ENCODE measurements around the gene UBAC1. TPM values are rescaled to one million over a fixed set of nuclear protein-coding genes. Genes with fewer than 3 reads are reported as not detected.
A peak's percentile ranks its signal among the peaks of the same experiment; 100 is the strongest.

Gene UBAC1
- total RNA-seq, 6 experiments from 2014 or later: 27.9 to 33.6 (median 31.2) TPM

DNA sequence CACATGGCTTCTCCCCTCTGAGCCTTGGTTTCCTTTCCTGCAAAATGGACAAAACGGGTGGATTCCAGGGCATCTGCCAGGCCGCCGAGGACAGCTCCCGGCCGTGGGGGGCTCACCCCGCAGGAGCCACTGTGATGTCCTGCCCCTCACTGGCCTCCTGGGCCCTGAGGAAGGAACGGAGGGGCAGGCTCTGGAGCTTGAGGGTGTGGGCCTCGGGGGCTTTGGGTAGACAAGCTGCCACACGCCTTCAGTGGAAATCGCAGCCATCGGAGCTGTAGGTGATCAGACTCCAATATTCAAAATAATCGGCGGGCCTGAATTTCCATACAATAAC, 32.2 kb upstream of the UBAC1 start:
- TF ChIP-seq, protein P1, sequence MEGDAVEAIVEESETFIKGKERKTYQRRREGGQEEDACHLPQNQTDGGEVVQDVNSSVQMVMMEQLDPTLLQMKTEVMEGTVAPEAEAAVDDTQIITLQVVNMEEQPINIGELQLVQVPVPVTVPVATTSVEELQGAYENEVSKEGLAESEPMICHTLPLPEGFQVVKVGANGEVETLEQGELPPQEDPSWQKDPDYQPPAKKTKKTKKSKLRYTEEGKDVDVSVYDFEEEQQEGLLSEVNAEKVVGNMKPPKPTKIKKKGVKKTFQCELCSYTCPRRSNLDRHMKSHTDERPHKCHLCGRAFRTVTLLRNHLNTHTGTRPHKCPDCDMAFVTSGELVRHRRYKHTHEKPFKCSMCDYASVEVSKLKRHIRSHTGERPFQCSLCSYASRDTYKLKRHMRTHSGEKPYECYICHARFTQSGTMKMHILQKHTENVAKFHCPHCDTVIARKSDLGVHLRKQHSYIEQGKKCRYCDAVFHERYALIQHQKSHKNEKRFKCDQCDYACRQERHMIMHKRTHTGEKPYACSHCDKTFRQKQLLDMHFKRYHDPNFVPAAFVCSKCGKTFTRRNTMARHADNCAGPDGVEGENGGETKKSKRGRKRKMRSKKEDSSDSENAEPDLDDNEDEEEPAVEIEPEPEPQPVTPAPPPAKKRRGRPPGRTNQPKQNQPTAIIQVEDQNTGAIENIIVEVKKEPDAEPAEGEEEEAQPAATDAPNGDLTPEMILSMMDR (IDR thresholded peaks at IDR 0.05): no peak
- H3K4me3 Mint-ChIP-seq: no peak overlapping the region
- no peak for DNase-seq
- H3K4me1 Mint-ChIP-seq (ENCODE audit: low read depth): no peaks in the 10 kb centered on the region; the same call in 1 of the 2 replicates
- no peaks in the 10 kb centered on the region for H3K36me3 Mint-ChIP-seq (ENCODE audit: low read depth)
- H3K27ac Mint-ChIP-seq: no peak overlapping the region
- no peaks in the 10 kb centered on the region for H3K9me3 Mint-ChIP-seq
- H3K27me3 Mint-ChIP-seq (ENCODE audit: insufficient read depth): peaks cover 7% of the 10 kb centered on the region

DNA sequence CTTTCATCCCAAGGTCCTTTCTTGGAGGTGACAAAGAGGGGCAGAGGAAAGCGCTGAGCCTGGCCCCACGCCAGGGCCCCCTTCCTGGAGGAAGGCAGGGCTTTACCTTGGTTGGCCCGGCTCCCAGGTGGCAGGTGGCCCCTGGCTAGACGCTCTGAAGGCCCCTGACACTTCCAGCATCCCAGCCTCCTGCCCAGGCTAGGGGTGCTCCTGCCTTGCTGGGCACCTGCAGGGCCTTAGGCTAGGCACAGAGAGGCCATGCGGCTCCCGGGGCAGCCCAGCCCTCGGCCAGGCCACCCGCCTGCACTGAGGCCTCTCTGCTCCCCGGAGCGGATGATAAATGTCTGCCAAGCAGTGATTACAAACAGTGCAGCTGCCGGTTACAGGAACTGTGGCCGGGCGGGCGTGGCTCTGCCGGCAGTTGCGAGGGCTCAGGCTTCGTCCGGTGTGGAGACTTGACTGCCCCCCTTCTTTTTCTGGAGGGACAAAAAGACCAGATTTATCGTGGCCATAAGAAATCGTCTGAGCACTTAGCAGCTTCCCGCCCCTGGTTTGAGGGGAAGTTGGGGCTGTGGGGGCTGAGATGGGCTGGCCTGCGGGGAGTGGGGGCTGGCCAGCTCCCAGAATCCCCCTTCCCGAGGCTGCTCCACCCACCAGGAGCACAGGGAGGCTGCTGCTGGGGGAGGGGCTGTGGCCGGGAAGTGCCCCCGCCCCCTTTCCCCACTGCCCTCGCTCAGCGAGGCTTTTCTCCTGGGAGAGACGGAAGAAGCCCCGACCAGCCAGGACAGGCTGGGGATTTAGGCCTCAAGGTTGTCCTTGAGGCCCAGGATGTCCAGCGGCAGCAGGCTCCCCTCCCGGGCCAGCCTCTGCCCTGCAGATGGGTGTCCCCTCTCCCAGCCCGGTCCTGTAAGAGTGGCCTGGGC, 31.6 kb upstream of the UBAC1 start:
- no peaks in the 10 kb centered on the region for H3K36me3 Mint-ChIP-seq (ENCODE audit: low read depth)
- H3K27me3 Mint-ChIP-seq (ENCODE audit: insufficient read depth): peaks cover 7% of the 10 kb centered on the region
- H3K4me1 Mint-ChIP-seq (ENCODE audit: low read depth): no peaks in the 10 kb centered on the region; the same call in 1 of the 2 replicates
- peak overlapping the region; percentile 57 for H3K4me3 Mint-ChIP-seq
- TF ChIP-seq, protein P1 (IDR thresholded peaks at IDR 0.05): no peak
- DNase-seq: peak; percentile 52
- H3K27ac Mint-ChIP-seq: peak overlapping the region; percentile 79
- no peaks in the 10 kb centered on the region for H3K9me3 Mint-ChIP-seq

DNA sequence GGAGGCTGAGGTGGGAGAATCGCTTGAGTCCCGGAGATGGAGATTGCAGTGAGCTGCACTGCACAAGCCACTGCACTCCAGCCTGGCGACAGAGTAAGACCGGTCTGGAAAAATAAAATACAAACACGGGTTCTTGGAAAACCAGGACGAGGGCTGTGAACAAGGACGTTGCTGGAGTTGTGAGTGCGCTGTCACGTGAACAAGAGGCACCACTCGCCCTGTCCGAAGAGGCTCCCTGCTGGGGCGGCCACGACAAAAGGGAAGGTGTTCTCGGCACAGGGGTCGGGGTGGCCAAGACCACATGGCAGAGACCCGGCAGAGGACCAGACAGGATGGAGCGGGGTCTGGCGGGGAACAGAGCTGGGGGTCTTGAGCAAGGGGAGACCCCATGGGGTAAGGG, 30.6 kb upstream of the UBAC1 start:
- H3K27ac Mint-ChIP-seq: no peak overlapping the region; the same call in 1 of the 2 replicates
- peaks cover 3% of the 10 kb centered on the region for H3K27me3 Mint-ChIP-seq (ENCODE audit: insufficient read depth)
- H3K4me1 Mint-ChIP-seq (ENCODE audit: low read depth): no peaks in the 10 kb centered on the region; the same call in 1 of the 2 replicates
- TF ChIP-seq, protein P1 (IDR thresholded peaks at IDR 0.05): no peak
- no peaks in the 10 kb centered on the region for H3K36me3 Mint-ChIP-seq (ENCODE audit: low read depth)
- no peak overlapping the region for H3K4me3 Mint-ChIP-seq
- no peaks in the 10 kb centered on the region for H3K9me3 Mint-ChIP-seq
- DNase-seq: no peak

DNA sequence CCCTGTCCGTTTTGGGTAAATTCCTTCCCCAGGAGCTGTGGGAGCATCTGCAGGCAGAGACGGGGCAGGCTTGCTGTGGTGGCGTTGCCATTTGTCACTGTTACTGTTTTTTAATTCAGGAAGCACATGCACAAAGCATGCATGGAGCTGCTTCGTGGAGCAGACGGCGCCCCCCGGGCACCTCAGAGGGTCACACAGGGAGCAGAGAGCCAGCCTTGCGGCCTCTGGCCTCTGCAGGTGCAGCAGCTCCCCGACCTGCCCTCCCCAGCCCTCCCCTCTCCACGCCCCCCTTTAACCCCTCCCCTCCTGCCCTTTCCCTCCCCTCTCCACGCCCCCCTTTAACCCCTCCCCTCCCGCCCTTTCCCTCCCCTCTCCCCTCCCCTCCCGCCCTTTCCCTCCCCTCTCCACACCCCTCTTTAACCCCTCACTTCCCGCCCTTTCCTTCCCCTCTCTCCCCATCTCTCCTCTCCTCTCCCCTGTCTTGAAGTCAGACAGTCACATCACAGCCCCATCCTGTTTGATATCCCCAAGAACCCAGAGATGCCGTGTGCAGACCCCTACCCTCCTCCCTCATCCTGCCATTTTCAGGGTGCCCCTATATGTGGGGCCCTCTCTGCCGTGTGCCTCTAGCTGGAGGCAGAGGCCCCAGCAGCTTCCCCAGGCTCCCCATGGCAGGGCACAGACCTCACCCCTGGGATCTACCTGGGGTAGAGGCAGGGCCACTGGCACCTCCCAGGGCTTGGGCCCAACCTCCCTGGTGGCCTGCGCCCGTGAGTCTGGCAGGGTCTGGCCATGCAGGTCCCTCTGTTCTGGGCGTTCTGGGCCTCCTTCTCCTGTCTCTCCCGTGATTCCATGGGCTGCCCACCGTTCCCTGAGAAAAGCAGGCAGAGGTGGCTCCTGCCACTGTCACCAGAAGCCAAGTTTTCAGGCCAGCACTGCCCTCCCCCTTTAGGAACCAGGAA, 29.6 kb upstream of the UBAC1 start:
- H3K27me3 Mint-ChIP-seq (ENCODE audit: insufficient read depth): peaks cover 3% of the 10 kb centered on the region
- H3K4me1 Mint-ChIP-seq (ENCODE audit: low read depth): no peaks in the 10 kb centered on the region; the same call in 1 of the 2 replicates
- H3K27ac Mint-ChIP-seq: no peak overlapping the region
- no peak for DNase-seq
- H3K4me3 Mint-ChIP-seq: no peak overlapping the region
- TF ChIP-seq, protein P1 (IDR thresholded peaks at IDR 0.05): no peak
- H3K36me3 Mint-ChIP-seq (ENCODE audit: low read depth): no peaks in the 10 kb centered on the region
- H3K9me3 Mint-ChIP-seq: no peaks in the 10 kb centered on the region

DNA sequence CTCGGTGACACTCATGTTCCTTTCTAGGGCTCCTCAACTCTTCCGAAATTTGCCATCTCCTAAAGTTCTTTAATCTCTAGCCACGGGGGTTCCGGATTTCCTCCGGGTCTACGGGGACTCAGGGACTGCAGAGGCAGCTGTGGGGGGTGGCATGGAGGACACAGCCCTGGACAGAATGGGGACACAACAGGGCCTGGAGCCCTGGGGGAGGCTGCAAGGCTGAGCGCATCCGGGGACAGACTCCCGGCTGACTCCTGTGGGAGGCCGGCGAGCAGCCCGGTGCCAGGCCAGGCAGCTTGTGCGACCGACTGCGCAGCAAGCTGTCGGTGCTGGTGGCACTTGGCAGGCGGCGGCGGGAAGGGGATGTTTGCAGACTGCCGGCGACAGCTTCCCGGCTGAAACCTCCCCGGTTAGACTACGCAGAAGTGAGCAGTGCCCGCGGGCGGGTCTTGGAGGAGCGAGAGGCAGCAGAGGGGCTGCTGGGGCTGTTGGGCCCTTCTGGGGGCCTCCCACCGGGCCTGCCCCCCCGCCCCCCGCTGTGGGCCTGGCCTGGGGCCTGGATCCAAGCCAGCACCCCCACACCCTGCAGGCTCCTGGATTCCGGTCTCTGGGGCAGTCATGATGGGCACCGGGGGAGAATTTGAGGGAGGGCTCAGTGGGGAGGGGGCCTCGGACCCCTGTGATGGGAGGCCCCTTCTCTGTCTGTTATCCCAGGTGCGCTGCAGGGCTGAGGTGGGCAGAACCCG, 28.7 kb upstream of the UBAC1 start:
- no peak overlapping the region for H3K4me3 Mint-ChIP-seq
- TF ChIP-seq, protein P1 (IDR thresholded peaks at IDR 0.05): no peak
- no peaks in the 10 kb centered on the region for H3K36me3 Mint-ChIP-seq (ENCODE audit: low read depth)
- H3K27ac Mint-ChIP-seq: no peak overlapping the region
- H3K4me1 Mint-ChIP-seq (ENCODE audit: low read depth): no peaks in the 10 kb centered on the region; the same call in 1 of the 2 replicates
- DNase-seq: no peak
- H3K9me3 Mint-ChIP-seq: no peaks in the 10 kb centered on the region
- H3K27me3 Mint-ChIP-seq (ENCODE audit: insufficient read depth): peaks cover 4% of the 10 kb centered on the region
